GM19193 (cell line): ENCODE results near the gene PSMB1.

Experiments used
- POLR2A ChIP-seq: IDR thresholded peaks from 4 replicates; pipeline ENCODE4 v1.6.1; 2011; ENCODE audit not compliant: insufficient read depth, insufficient read length; ENCODE audit errors: extremely low read depth

The PSMB1 gene

GRCh38 chr6:170553534-170554012 is 466 bp upstream of the PSMB1 start:
- no peak for TF ChIP-seq POLR2A

- TF ChIP-seq POLR2A, result no peak
These were observed 7.7 kb downstream of the PSMB1 start for GRCh38 chr6:170545405-170545804.

- no peak for TF ChIP-seq POLR2A
These were observed 10.9 kb downstream of the PSMB1 start for GRCh38 chr6:170542031-170542719.

- no peak for TF ChIP-seq POLR2A
These were observed 15.8 kb downstream of the PSMB1 start for GRCh38 chr6:170537329-170537728.

- no peak for TF ChIP-seq POLR2A
These were observed 16.4 kb downstream of the PSMB1 start for GRCh38 chr6:170536671-170537070.

- no peak for TF ChIP-seq POLR2A
These were observed 18.1 kb downstream of the PSMB1 start for GRCh38 chr6:170535004-170535403.

- no peak for TF ChIP-seq POLR2A
These were observed 19.3 kb downstream of the PSMB1 start for GRCh38 chr6:170533792-170534191.

GRCh38 chr6:170532867-170533488 is 20.1 kb downstream of the PSMB1 start:
- TF ChIP-seq POLR2A, result no peak

- TF ChIP-seq POLR2A, result no peak
These were observed 23.2 kb downstream of the PSMB1 start for GRCh38 chr6:170529839-170530469.

- no peak for TF ChIP-seq POLR2A
These were observed 27.3 kb downstream of the PSMB1 start for GRCh38 chr6:170525795-170526194.

GRCh38 chr6:170524172-170524502 is 29.0 kb downstream of the PSMB1 start:
- TF ChIP-seq POLR2A, result no peak

GRCh38 chr6:170523256-170524171 is 29.6 kb downstream of the PSMB1 start:
- TF ChIP-seq POLR2A, result no peak

- TF ChIP-seq POLR2A, result no peak
These were observed 30.4 kb downstream of the PSMB1 start for GRCh38 chr6:170522565-170523183.

GRCh38 chr6:170516783-170517616 is 36.1 kb downstream of the PSMB1 start:
- no peak for TF ChIP-seq POLR2A
